SK-N-SH (cell line): ENCODE results near the gene TTC28. TPM values are rescaled to one million over a fixed set of nuclear protein-coding genes. Genes with fewer than 3 reads are reported as not detected.

Source experiments
- CTCF ChIA-PET: fragments of 300-600, 350-600 bp; formaldehyde crosslinking; extraction: SDS; loops from one replicate; lab custom pipeline; 2021; lab: Yijun Ruan, JAX
- POLR2A ChIA-PET: fragments of 350-600 bp; sonication (Branson Sonifier 250); formaldehyde crosslinking; extraction: SDS; loops from one replicate; lab custom pipeline; 2020; ENCODE audit warnings: antibody characterized with exemption, inconsistent platforms; lab: Yijun Ruan, JAX
- DNase-seq: peaks from one replicate; pipeline ENCODE4 v3.0.0; 2012
- H2AFZ ChIP-seq: fragments of 200-600 bp; sonication (generic); 2 replicates; pipeline ENCODE4 v1.8.1; 2016; ENCODE audit warnings: antibody characterized with exemption, mild to moderate bottlenecking, low read depth
- H3F3A ChIP-seq: fragments of 200-600 bp; sonication (generic); replicated peaks from 2 replicates; pipeline ENCODE3; 2016; ENCODE audit warnings: antibody characterized with exemption, mild to moderate bottlenecking; ENCODE audit not compliant: insufficient read depth
- H3K27ac ChIP-seq, 2 experiments: fragments of 200-500 bp in 1 of 2; fragments of 200-600 bp in 1 of 2; sonication (Bioruptor generic) in 1 of 2; sonication (generic), shearing (Covaris generic) in 1 of 2; 2 replicates each; pipeline versions ENCODE4 v1.5.1 to v1.6.1; 2014 to 2016; ENCODE audit warnings: low read depth in 2 of 2, inconsistent platforms in 1 of 2, low read length in 1 of 2, mild to moderate bottlenecking in 1 of 2, mixed read lengths in 1 of 2
- H3K27me3 ChIP-seq: fragments of 200-600 bp; sonication (generic), shearing (Covaris generic); 2 replicates; pipeline ENCODE4 v1.6.1; 2016; ENCODE audit warnings: mixed run types; ENCODE audit not compliant: insufficient read depth
- H3K36me3 ChIP-seq, 2 experiments: fragments of 200-500 bp in 1 of 2; fragments of 200-600 bp in 1 of 2; sonication (Bioruptor generic) in 1 of 2; sonication (generic) in 1 of 2; replicated peaks in 1 of 2; 2 replicates each; pipeline versions ENCODE3 to v1.5.1; 2014 to 2016; ENCODE audit warnings: low read length in 1 of 2, mild to moderate bottlenecking in 1 of 2; ENCODE audit not compliant: insufficient read depth in 2 of 2, control insufficient read depth in 1 of 2
- H3K4me1 ChIP-seq, 2 experiments: fragments of 200-500 bp in 1 of 2; fragments of 200-600 bp in 1 of 2; sonication (Bioruptor generic) in 1 of 2; sonication (generic), shearing (Covaris generic) in 1 of 2; 2 replicates each; pipeline versions ENCODE4 v1.5.1 to v1.6.1; 2014 to 2016; ENCODE audit warnings: low read depth in 1 of 2, low read length in 1 of 2, mixed run types in 1 of 2; ENCODE audit not compliant: insufficient read depth in 2 of 2, control insufficient read depth in 1 of 2
- H3K4me2 ChIP-seq: fragments of 200-600 bp; sonication (generic), shearing (Covaris generic); 2 replicates; pipeline ENCODE4 v1.6.1; 2017; ENCODE audit warnings: mixed run types
- H3K4me3 ChIP-seq, 2 experiments: fragments of 200-500 bp in 1 of 2; fragments of 200-600 bp in 1 of 2; sonication (Bioruptor generic) in 1 of 2; sonication (generic), shearing (Covaris generic) in 1 of 2; 2 replicates each; pipeline versions ENCODE4 v1.5.1 to v1.8.1; 2014 to 2016; ENCODE audit warnings: low read depth in 2 of 2, inconsistent platforms in 1 of 2, low read length in 1 of 2, mild to moderate bottlenecking in 1 of 2, mixed read lengths in 1 of 2, moderate library complexity in 1 of 2
- H3K79me2 ChIP-seq: fragments of 200-600 bp; sonication (generic); 2 replicates; pipeline ENCODE4 v1.8.1; 2017; ENCODE audit warnings: mild to moderate bottlenecking; ENCODE audit not compliant: insufficient read depth
- H3K9ac ChIP-seq: fragments of 200-600 bp; sonication (generic); 2 replicates; pipeline ENCODE4 v1.6.1; 2017; ENCODE audit warnings: mixed run types
- H3K9me2 ChIP-seq: fragments of 200-600 bp; sonication (generic); 2 replicates; pipeline ENCODE4 v1.6.1; 2017; ENCODE audit warnings: mixed run types
- H3K9me3 ChIP-seq: fragments of 200-600 bp; sonication (generic); 2 replicates; pipeline ENCODE4 v1.6.1; 2017; ENCODE audit warnings: mixed run types, mild to moderate bottlenecking, moderate library complexity
- H4K20me1 ChIP-seq: fragments of 200-600 bp; sonication (generic); 2 replicates; pipeline ENCODE4 v1.6.1; 2017; ENCODE audit warnings: mild to moderate bottlenecking, mixed run types; ENCODE audit not compliant: insufficient read depth
- CHD2 ChIP-seq: fragments of 150-350 bp; IDR thresholded peaks from 2 replicates; pipeline ENCODE4 v1.6.1; 2018; ENCODE audit warnings: low read length; ENCODE audit not compliant: partially characterized antibody
- EZH2phosphoT487 ChIP-seq: fragments of 200-600 bp; sonication (generic); IDR thresholded peaks from 2 replicates; pipeline ENCODE4 v1.6.1; 2017; ENCODE audit warnings: low read depth, mixed run types, mild to moderate bottlenecking, antibody characterized with exemption, moderate library complexity, borderline replicate concordance
- FOSL2 ChIP-seq: IDR thresholded peaks from 2 replicates; pipeline ENCODE4 v1.4.0; 2012; ENCODE audit warnings: low read depth, mild to moderate bottlenecking, moderate library complexity, borderline replicate concordance
- FOXJ3 ChIP-seq: sonication (generic); formaldehyde crosslinking; IDR thresholded peaks from 2 replicates; pipeline ENCODE4 v1.5.1; 2020; ENCODE audit warnings: mild to moderate bottlenecking, missing genetic modification reagents
- MEF2A ChIP-seq: IDR thresholded peaks from 2 replicates; pipeline ENCODE4 v1.4.0; 2012; ENCODE audit warnings: low read depth, borderline replicate concordance
- MXI1 ChIP-seq: IDR thresholded peaks from 2 replicates; pipeline ENCODE4 v1.6.1; 2012; ENCODE audit warnings: mild to moderate bottlenecking, low read depth, low read length, improper control_type of control experiment
- NFIC ChIP-seq: IDR thresholded peaks from 2 replicates; pipeline ENCODE4 v1.4.0; 2012; ENCODE audit warnings: borderline replicate concordance
- NRF1 ChIP-seq: IDR thresholded peaks from 2 replicates; pipeline ENCODE4 v1.6.1; 2012; ENCODE audit warnings: low read depth, mild to moderate bottlenecking, low read length
- RXRA ChIP-seq: IDR thresholded peaks from 2 replicates; pipeline ENCODE4 v1.4.0; 2012; ENCODE audit warnings: low read depth, mild to moderate bottlenecking, borderline replicate concordance
- TCF12 ChIP-seq: IDR thresholded peaks from 2 replicates; pipeline ENCODE4 v1.4.0; 2012
- YY1 ChIP-seq: IDR thresholded peaks from 2 replicates; pipeline ENCODE4 v1.4.0; 2012; ENCODE audit warnings: low read depth, mild to moderate bottlenecking
- WGBS: methylation state at CpG from one replicate; pipeline ENCODE4 v1.1.6; 2017; ENCODE audit warnings: low lambda C conversion rate; 5-methylcytosine and 5-hydroxymethylcytosine counted together
- polyA plus RNA-seq, 3 experiments: library from polyadenylated mRNA; depleted of rRNA; stranded (reverse); fragments of >200 nt; gene quantifications; 2 replicates each; pipeline ENCODE4 v1.2.3, GENCODE V29; 2012
- TF ChIP-seq, protein P1 (sequence below): IDR thresholded peaks from 2 replicates; pipeline ENCODE4 v1.4.0; 2012; ENCODE audit warnings: low read depth
- TF ChIP-seq, protein P2 (sequence below): fragments of 150-350 bp; IDR thresholded peaks from 2 replicates; pipeline ENCODE4 v1.6.1; 2017; ENCODE audit warnings: antibody characterized with exemption, low read length, low read depth, borderline replicate concordance
- TF ChIP-seq, protein P3 (sequence below): IDR thresholded peaks from 2 replicates; pipeline ENCODE4 v1.6.1; 2012; ENCODE audit warnings: mild to moderate bottlenecking, low read depth, low read length, moderate library complexity
- TF ChIP-seq, protein P4 (sequence below): IDR thresholded peaks from 2 replicates; pipeline ENCODE4; 2012
- TF ChIP-seq, protein P5 (sequence below): fragments of 150-350 bp; IDR thresholded peaks from 2 replicates; pipeline ENCODE4 v1.6.1; 2016; ENCODE audit warnings: mild to moderate bottlenecking, low read depth, low read length
- TF ChIP-seq, protein P6 (sequence below): IDR thresholded peaks from 2 replicates; pipeline ENCODE4 v1.4.0; 2012; ENCODE audit warnings: low read depth, borderline replicate concordance

Gene TTC28
- polyA plus RNA-seq, 1 of the 3 experiments (the other 2 are of a cell fraction): 5.9 TPM

DNA sequence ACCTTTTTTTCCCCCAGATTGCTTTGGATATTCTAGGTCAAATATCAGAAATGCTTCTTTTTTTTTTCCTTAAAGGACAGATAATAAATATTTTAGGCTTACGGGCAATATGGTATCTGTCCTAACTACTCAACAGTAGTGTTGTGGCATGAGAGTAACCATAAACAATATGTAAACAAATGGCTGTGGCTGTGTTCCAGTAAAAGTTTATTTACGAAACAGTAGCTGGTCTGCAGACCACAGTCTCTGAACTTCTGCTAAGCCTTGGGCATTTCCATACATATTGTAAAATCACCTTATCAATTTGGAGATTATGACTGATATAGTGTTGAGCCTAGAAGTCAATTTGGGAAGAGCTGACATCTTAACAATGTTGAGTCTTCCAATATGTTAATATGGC, 621.6 kb downstream of the TTC28 start:
- ChIA-PET POLR2A (no interaction called here), CTCF (interaction anchor here (0.6 to 1.6 kb wide), 3 partner anchors 8 to 750 kb away, joined by 3 to 5 read pairs (median 3); no protein-coding TSS in a partner anchor)
- H4K20me1 ChIP-seq: no peaks in the 10 kb centered on the region
- H3K36me3 ChIP-seq: peaks cover 0 to 2% of the 10 kb centered on the region in 2 experiments
- H3K79me2 ChIP-seq: no peaks in the 10 kb centered on the region
- no peaks in the 10 kb centered on the region for H3K27me3 ChIP-seq
- peaks cover 4% of the 10 kb centered on the region; the same call in 1 of the 2 replicates for H3K9me3 ChIP-seq
- H3K9me2 ChIP-seq: no peaks in the 10 kb centered on the region
- no peak overlapping the region for H2AFZ ChIP-seq
- H3K4me1 ChIP-seq: peaks cover under 1 to 8% of the 10 kb centered on the region in 2 experiments; a peak in 3 of 4 replicates
- no peak for DNase-seq
- no peak overlapping the region for H3K9ac ChIP-seq
- TF ChIP-seq TCF12 (no peak), NRF1 (no peak), CHD2 (no peak), YY1 (no peak), RXRA (no peak), MEF2A (no peak), EZH2phosphoT487 (no peak), FOSL2 (no peak), FOXJ3 (no peak), NFIC (no peak), MXI1 (no peak)
- TF ChIP-seq, protein P1, sequence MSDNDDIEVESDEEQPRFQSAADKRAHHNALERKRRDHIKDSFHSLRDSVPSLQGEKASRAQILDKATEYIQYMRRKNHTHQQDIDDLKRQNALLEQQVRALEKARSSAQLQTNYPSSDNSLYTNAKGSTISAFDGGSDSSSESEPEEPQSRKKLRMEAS: no peak
- TF ChIP-seq, protein P2, sequence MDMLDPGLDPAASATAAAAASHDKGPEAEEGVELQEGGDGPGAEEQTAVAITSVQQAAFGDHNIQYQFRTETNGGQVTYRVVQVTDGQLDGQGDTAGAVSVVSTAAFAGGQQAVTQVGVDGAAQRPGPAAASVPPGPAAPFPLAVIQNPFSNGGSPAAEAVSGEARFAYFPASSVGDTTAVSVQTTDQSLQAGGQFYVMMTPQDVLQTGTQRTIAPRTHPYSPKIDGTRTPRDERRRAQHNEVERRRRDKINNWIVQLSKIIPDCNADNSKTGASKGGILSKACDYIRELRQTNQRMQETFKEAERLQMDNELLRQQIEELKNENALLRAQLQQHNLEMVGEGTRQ: no peak
- TF ChIP-seq, protein P3, sequence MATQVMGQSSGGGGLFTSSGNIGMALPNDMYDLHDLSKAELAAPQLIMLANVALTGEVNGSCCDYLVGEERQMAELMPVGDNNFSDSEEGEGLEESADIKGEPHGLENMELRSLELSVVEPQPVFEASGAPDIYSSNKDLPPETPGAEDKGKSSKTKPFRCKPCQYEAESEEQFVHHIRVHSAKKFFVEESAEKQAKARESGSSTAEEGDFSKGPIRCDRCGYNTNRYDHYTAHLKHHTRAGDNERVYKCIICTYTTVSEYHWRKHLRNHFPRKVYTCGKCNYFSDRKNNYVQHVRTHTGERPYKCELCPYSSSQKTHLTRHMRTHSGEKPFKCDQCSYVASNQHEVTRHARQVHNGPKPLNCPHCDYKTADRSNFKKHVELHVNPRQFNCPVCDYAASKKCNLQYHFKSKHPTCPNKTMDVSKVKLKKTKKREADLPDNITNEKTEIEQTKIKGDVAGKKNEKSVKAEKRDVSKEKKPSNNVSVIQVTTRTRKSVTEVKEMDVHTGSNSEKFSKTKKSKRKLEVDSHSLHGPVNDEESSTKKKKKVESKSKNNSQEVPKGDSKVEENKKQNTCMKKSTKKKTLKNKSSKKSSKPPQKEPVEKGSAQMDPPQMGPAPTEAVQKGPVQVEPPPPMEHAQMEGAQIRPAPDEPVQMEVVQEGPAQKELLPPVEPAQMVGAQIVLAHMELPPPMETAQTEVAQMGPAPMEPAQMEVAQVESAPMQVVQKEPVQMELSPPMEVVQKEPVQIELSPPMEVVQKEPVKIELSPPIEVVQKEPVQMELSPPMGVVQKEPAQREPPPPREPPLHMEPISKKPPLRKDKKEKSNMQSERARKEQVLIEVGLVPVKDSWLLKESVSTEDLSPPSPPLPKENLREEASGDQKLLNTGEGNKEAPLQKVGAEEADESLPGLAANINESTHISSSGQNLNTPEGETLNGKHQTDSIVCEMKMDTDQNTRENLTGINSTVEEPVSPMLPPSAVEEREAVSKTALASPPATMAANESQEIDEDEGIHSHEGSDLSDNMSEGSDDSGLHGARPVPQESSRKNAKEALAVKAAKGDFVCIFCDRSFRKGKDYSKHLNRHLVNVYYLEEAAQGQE: no peak
- TF ChIP-seq, protein P4, sequence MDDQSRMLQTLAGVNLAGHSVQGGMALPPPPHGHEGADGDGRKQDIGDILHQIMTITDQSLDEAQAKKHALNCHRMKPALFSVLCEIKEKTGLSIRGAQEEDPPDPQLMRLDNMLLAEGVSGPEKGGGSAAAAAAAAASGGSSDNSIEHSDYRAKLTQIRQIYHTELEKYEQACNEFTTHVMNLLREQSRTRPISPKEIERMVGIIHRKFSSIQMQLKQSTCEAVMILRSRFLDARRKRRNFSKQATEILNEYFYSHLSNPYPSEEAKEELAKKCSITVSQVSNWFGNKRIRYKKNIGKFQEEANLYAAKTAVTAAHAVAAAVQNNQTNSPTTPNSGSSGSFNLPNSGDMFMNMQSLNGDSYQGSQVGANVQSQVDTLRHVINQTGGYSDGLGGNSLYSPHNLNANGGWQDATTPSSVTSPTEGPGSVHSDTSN: no peak
- TF ChIP-seq, protein P5, sequence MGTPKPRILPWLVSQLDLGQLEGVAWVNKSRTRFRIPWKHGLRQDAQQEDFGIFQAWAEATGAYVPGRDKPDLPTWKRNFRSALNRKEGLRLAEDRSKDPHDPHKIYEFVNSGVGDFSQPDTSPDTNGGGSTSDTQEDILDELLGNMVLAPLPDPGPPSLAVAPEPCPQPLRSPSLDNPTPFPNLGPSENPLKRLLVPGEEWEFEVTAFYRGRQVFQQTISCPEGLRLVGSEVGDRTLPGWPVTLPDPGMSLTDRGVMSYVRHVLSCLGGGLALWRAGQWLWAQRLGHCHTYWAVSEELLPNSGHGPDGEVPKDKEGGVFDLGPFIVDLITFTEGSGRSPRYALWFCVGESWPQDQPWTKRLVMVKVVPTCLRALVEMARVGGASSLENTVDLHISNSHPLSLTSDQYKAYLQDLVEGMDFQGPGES: no peak
- TF ChIP-seq, protein P6, sequence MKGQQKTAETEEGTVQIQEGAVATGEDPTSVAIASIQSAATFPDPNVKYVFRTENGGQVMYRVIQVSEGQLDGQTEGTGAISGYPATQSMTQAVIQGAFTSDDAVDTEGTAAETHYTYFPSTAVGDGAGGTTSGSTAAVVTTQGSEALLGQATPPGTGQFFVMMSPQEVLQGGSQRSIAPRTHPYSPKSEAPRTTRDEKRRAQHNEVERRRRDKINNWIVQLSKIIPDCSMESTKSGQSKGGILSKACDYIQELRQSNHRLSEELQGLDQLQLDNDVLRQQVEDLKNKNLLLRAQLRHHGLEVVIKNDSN: no peak
- TF ChIP-seq, all 33 proteins: peak for 0
- no peak overlapping the region for H3K4me3 ChIP-seq
- no peaks in the 10 kb centered on the region for H3F3A ChIP-seq
- no peak overlapping the region for H3K4me2 ChIP-seq
- WGBS: 98% methylated on average over 2 of the region's 2 CpGs
- no peak overlapping the region for H3K27ac ChIP-seq
